IPS-18a (cell line): Measurements from ENCODE around the gene LRP3.

Source experiments
- H3K27ac ChIP-seq: one replicate; pipeline ENCODE4 v1.5.1; 2013; ENCODE audit warnings: low read length
- H3K27me3 ChIP-seq: one replicate; pipeline ENCODE4 v1.6.1; 2013; ENCODE audit warnings: mild to moderate bottlenecking, low read length; ENCODE audit not compliant: control insufficient read depth, insufficient read depth
- H3K36me3 ChIP-seq: one replicate; pipeline ENCODE4 v1.6.1; 2013; ENCODE audit warnings: low read depth, low read length; ENCODE audit not compliant: control insufficient read depth
- H3K4me1 ChIP-seq: one replicate; pipeline ENCODE4 v1.6.1; 2013; ENCODE audit warnings: low read depth, low read length; ENCODE audit not compliant: control insufficient read depth
- H3K4me3 ChIP-seq: one replicate; pipeline ENCODE4 v1.5.1; 2013; ENCODE audit warnings: low read length
- H3K9ac ChIP-seq: one replicate; pipeline ENCODE4 v1.6.1; 2013; ENCODE audit warnings: mild to moderate bottlenecking, low read length, moderate library complexity
- H3K9me3 ChIP-seq: one replicate; pipeline ENCODE4 v1.6.1; 2013; ENCODE audit warnings: low read depth, low read length; ENCODE audit not compliant: control insufficient read depth

LRP3 gene

GRCh38 chr19:33247441-33247819, 53.3 kb downstream of the LRP3 start:
- no peak overlapping the region for H3K4me3 ChIP-seq

GRCh38 chr19:33248104-33248503, 54.0 kb downstream of the LRP3 start:
- H3K4me1 ChIP-seq = no peaks in the 10 kb centered on the region
- H3K36me3 ChIP-seq = no peaks in the 10 kb centered on the region
- no peak overlapping the region for H3K27ac ChIP-seq
- no peak overlapping the region for H3K9ac ChIP-seq
- no peak overlapping the region for H3K4me3 ChIP-seq
- no peaks in the 10 kb centered on the region for H3K27me3 ChIP-seq
- H3K9me3 ChIP-seq = no peaks in the 10 kb centered on the region

More at GRCh38 chr19:33247441-33247819, 53.3 kb downstream of the LRP3 start:
- Histone ChIP-seq H3K27me3 (no peaks in the 10 kb centered on the region), H3K36me3 (no peaks in the 10 kb centered on the region), H3K9me3 (no peaks in the 10 kb centered on the region), H3K27ac (no peak overlapping the region), H3K4me1 (no peaks in the 10 kb centered on the region), H3K9ac (no peak overlapping the region)

- Histone ChIP-seq H3K36me3 (no peaks in the 10 kb centered on the region), H3K27me3 (no peaks in the 10 kb centered on the region), H3K27ac (no peak overlapping the region), H3K9me3 (no peaks in the 10 kb centered on the region), H3K4me1 (no peaks in the 10 kb centered on the region), H3K4me3 (no peak overlapping the region), H3K9ac (no peak overlapping the region)
Observed at GRCh38 chr19:33248553-33248953, 54.4 kb downstream of the LRP3 start.

GRCh38 chr19:33248954-33249613, 55.0 kb downstream of the LRP3 start:
- no peaks in the 10 kb centered on the region for H3K4me1 ChIP-seq
- H3K9me3 ChIP-seq = no peaks in the 10 kb centered on the region
- H3K36me3 ChIP-seq = no peaks in the 10 kb centered on the region
- no peak overlapping the region for H3K27ac ChIP-seq
- no peaks in the 10 kb centered on the region for H3K27me3 ChIP-seq
- no peak overlapping the region for H3K9ac ChIP-seq
- no peak overlapping the region for H3K4me3 ChIP-seq

GRCh38 chr19:33249740-33250366, 55.7 kb downstream of the LRP3 start:
- Histone ChIP-seq H3K36me3 (no peaks in the 10 kb centered on the region), H3K27ac (no peak overlapping the region), H3K9ac (no peak overlapping the region), H3K27me3 (no peaks in the 10 kb centered on the region), H3K9me3 (no peaks in the 10 kb centered on the region), H3K4me1 (no peaks in the 10 kb centered on the region), H3K4me3 (no peak overlapping the region)

- Histone ChIP-seq H3K9ac (no peak overlapping the region), H3K9me3 (no peaks in the 10 kb centered on the region), H3K4me3 (no peak overlapping the region), H3K36me3 (no peaks in the 10 kb centered on the region), H3K27ac (no peak overlapping the region), H3K4me1 (no peaks in the 10 kb centered on the region), H3K27me3 (no peaks in the 10 kb centered on the region)
Observed at GRCh38 chr19:33250500-33250899, 56.4 kb downstream of the LRP3 start.

- H3K4me1 ChIP-seq = no peaks in the 10 kb centered on the region
- no peaks in the 10 kb centered on the region for H3K9me3 ChIP-seq
- H3K36me3 ChIP-seq = no peaks in the 10 kb centered on the region
- H3K4me3 ChIP-seq = no peak overlapping the region
- H3K9ac ChIP-seq = no peak overlapping the region
- no peak overlapping the region for H3K27ac ChIP-seq
- H3K27me3 ChIP-seq = no peaks in the 10 kb centered on the region
Observed at GRCh38 chr19:33251076-33251475, 56.9 kb downstream of the LRP3 start.

GRCh38 chr19:33251526-33252090, 57.5 kb downstream of the LRP3 start:
- H3K27ac ChIP-seq = no peak overlapping the region
- no peak overlapping the region for H3K9ac ChIP-seq
- H3K9me3 ChIP-seq = no peaks in the 10 kb centered on the region
- H3K36me3 ChIP-seq = no peaks in the 10 kb centered on the region
- no peaks in the 10 kb centered on the region for H3K4me1 ChIP-seq
- H3K27me3 ChIP-seq = no peaks in the 10 kb centered on the region
- no peak overlapping the region for H3K4me3 ChIP-seq

GRCh38 chr19:33252418-33252962, 58.4 kb downstream of the LRP3 start:
- no peak overlapping the region for H3K4me3 ChIP-seq
- no peak overlapping the region for H3K9ac ChIP-seq
- H3K4me1 ChIP-seq = no peaks in the 10 kb centered on the region
- no peaks in the 10 kb centered on the region for H3K36me3 ChIP-seq
- no peak overlapping the region for H3K27ac ChIP-seq
- no peaks in the 10 kb centered on the region for H3K9me3 ChIP-seq
- no peaks in the 10 kb centered on the region for H3K27me3 ChIP-seq

- Histone ChIP-seq H3K9me3 (no peaks in the 10 kb centered on the region), H3K27ac (no peak overlapping the region), H3K9ac (no peak overlapping the region), H3K27me3 (no peaks in the 10 kb centered on the region), H3K36me3 (no peaks in the 10 kb centered on the region), H3K4me3 (no peak overlapping the region), H3K4me1 (no peaks in the 10 kb centered on the region)
Observed at GRCh38 chr19:33252971-33253370, 58.8 kb downstream of the LRP3 start.

- Histone ChIP-seq H3K4me3 (no peak overlapping the region), H3K4me1 (no peaks in the 10 kb centered on the region), H3K36me3 (no peaks in the 10 kb centered on the region), H3K27me3 (no peaks in the 10 kb centered on the region), H3K9ac (no peak overlapping the region), H3K27ac (no peak overlapping the region), H3K9me3 (no peaks in the 10 kb centered on the region)
Observed at GRCh38 chr19:33254245-33254824, 60.2 kb downstream of the LRP3 start.
